ENCODE measurements around the gene OR6J1. TPM values are rescaled to one million over a fixed set of nuclear protein-coding genes. Genes with fewer than 3 reads are reported as not detected.

The OR6J1 gene
- total and polyA plus RNA-seq, 2 of the 8 experiments (the other 6 are each of a cell fraction or from before 2014, with no cell fraction given): not detected

GRCh38 chr14:22589096-22589839, 54.9 kb downstream of the OR6J1 start, which contains the start of gene DAD1 (continued):
- TF ChIP-seq RXRA (IDR thresholded peaks at IDR 0.05; ENCODE audit: insufficient read depth, low read depth, low read length) (no peak), GTF2F1 (IDR thresholded peaks at IDR 0.05; ENCODE audit: borderline replicate concordance, low read depth, low read length) (no peak), TAF1 (IDR thresholded peaks at IDR 0.05; ENCODE audit: low read depth, low read length) (peak; percentile 79), POLR2A (IDR thresholded peaks at IDR 0.05; ENCODE audit: control extremely low read depth in 1 of 2, low read depth in 2 of 2, low read length in 2 of 2) (peak; percentile 9 to 84), JUND (IDR thresholded peaks at IDR 0.05; ENCODE audit: low read length) (no peak), MAFK (IDR thresholded peaks at IDR 0.05; ENCODE audit: low read depth, low read length) (no peak), YY1 (IDR thresholded peaks at IDR 0.05; ENCODE audit: low read depth, low read length) (no peak), RAD21 (IDR thresholded peaks at IDR 0.05 in 1 of 2, conservative IDR thresholded peaks at IDR 0.05 in 1 of 2; ENCODE audit: low read depth in 2 of 2, low read length in 2 of 2) (no peak), KDM4A (IDR thresholded peaks at IDR 0.05; ENCODE audit: low read depth, low read length, severe bottlenecking) (peak; percentile 22), CREB1 (IDR thresholded peaks at IDR 0.05) (peak; percentile 61; the same call in 1 of the 2 replicates), SP4 (IDR thresholded peaks at IDR 0.05; ENCODE audit: low read length) (no peak), CTCF (IDR thresholded peaks at IDR 0.05; ENCODE audit: control extremely low read depth in 1 of 3, insufficient read depth in 1 of 3, low read depth in 1 of 3, low read length in 3 of 3) (no peak), POLR2AphosphoS5 (IDR thresholded peaks at IDR 0.05; ENCODE audit: low read depth, low read length) (peak; percentile 76; the same call in 1 of the 2 replicates), EZH2 (IDR thresholded peaks at IDR 0.05; ENCODE audit: low read depth, low read length, severe bottlenecking) (no peak), SIX5 (IDR thresholded peaks at IDR 0.05; ENCODE audit: low read depth, low read length) (no peak), E2F6 (IDR thresholded peaks at IDR 0.05) (no peak), SAP30 (IDR thresholded peaks at IDR 0.05; ENCODE audit: insufficient read depth, insufficient replicate concordance, low read length) (peak; percentile 13), ASH2L (IDR thresholded peaks at IDR 0.05; ENCODE audit: low read length) (peak; percentile 82), TAF7 (optimal IDR thresholded peaks at IDR 0.05; ENCODE audit: borderline replicate concordance, low read depth, low read length) (no peak), BRCA1 (IDR thresholded peaks at IDR 0.05; ENCODE audit: low read depth, low read length) (no peak), SIRT6 (IDR thresholded peaks at IDR 0.05; ENCODE audit: low read length) (no peak)
- TF ChIP-seq, protein P1, sequence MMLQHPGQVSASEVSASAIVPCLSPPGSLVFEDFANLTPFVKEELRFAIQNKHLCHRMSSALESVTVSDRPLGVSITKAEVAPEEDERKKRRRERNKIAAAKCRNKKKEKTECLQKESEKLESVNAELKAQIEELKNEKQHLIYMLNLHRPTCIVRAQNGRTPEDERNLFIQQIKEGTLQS (IDR thresholded peaks at IDR 0.05; ENCODE audit: insufficient read depth, low read depth, low read length): no peak
